Neural progenitor cell (in vitro differentiated cells): ENCODE results near the gene MAGI2. TPM values are rescaled to one million over a fixed set of nuclear protein-coding genes. Genes with fewer than 3 reads are reported as not detected.

Experiments
- DNase-seq: peaks from one replicate; pipeline ENCODE4 v3.0.0-alpha.2; 2016; ENCODE audit warnings: low spot score
- H2AFZ ChIP-seq: fragments of 200-600 bp; sonication (generic); replicated peaks from 2 replicates; pipeline ENCODE4 v1.6.1; 2016; ENCODE audit warnings: antibody characterized with exemption
- H3F3A ChIP-seq: fragments of 200-600 bp; sonication (generic); 2 replicates; pipeline ENCODE4 v1.6.1; 2016; ENCODE audit warnings: antibody characterized with exemption, low read depth
- H3K27ac ChIP-seq: fragments of 200-600 bp; sonication (generic); 2 replicates; pipeline ENCODE4 v1.5.1; 2016; ENCODE audit warnings: mild to moderate bottlenecking
- H3K27me3 ChIP-seq: fragments of 200-600 bp; sonication (generic); 2 replicates; pipeline ENCODE4 v1.6.1; 2016; ENCODE audit warnings: mild to moderate bottlenecking, moderate library complexity
- H3K36me3 ChIP-seq: fragments of 200-600 bp; sonication (generic); 2 replicates; pipeline ENCODE4 v1.5.1; 2016
- H3K4me1 ChIP-seq: fragments of 200-600 bp; sonication (generic); 2 replicates; pipeline ENCODE4 v1.6.1; 2016; ENCODE audit warnings: mixed run types
- H3K4me2 ChIP-seq: fragments of 200-600 bp; sonication (generic); 2 replicates; pipeline ENCODE4 v1.6.1; 2016
- H3K4me3 ChIP-seq: fragments of 200-600 bp; sonication (generic); 2 replicates; pipeline ENCODE4 v1.5.1; 2016
- H3K79me2 ChIP-seq: fragments of 200-600 bp; sonication (generic); 2 replicates; pipeline ENCODE4 v1.6.1; 2016; ENCODE audit warnings: low read depth
- H3K9ac ChIP-seq: fragments of 200-600 bp; sonication (generic); 2 replicates; pipeline ENCODE4 v1.6.1; 2016
- H3K9me3 ChIP-seq: fragments of 200-600 bp; sonication (generic); 2 replicates; pipeline ENCODE4 v1.5.1; 2016; ENCODE audit warnings: low read depth
- H4K20me1 ChIP-seq: fragments of 200-600 bp; sonication (generic); 2 replicates; pipeline ENCODE4 v1.6.1; 2016; ENCODE audit warnings: low read depth
- H3K27ac Mint-ChIP-seq: 3 replicates; pipeline ENCODE4 v1.8.0; 2021; ENCODE audit warnings: mixed read lengths
- H3K27me3 Mint-ChIP-seq: 2 replicates; pipeline ENCODE4 v1.8.0; 2022; ENCODE audit warnings: low read depth, mild to moderate bottlenecking, inconsistent platforms, moderate library complexity, mixed read lengths; ENCODE audit not compliant: insufficient read depth
- H3K36me3 Mint-ChIP-seq: 3 replicates; pipeline ENCODE4 v1.8.0; 2021; ENCODE audit warnings: mixed read lengths
- H3K4me1 Mint-ChIP-seq: 3 replicates; pipeline ENCODE4 v1.8.0; 2021; ENCODE audit warnings: mixed read lengths
- H3K4me3 Mint-ChIP-seq: 3 replicates; pipeline ENCODE4 v1.8.0; 2021; ENCODE audit warnings: mild to moderate bottlenecking, moderate library complexity, mixed read lengths
- H3K9me3 Mint-ChIP-seq: 3 replicates; pipeline ENCODE4 v1.8.0; 2020; ENCODE audit warnings: mixed read lengths
- EZH2 ChIP-seq: fragments of 200-600 bp; sonication (generic); IDR thresholded peaks from 2 replicates; pipeline ENCODE4 v1.6.1; 2017; ENCODE audit warnings: antibody characterized with exemption, mild to moderate bottlenecking, moderate library complexity
- EZH2phosphoT487 ChIP-seq: fragments of 200-600 bp; sonication (generic); IDR thresholded peaks from 2 replicates; pipeline ENCODE4 v1.6.1; 2017; ENCODE audit warnings: antibody characterized with exemption
- total RNA-seq: library from RNA; depleted of rRNA; stranded (reverse); fragments of >200 nt; gene quantifications from 2 replicates; pipeline ENCODE4 v1.2.3, GENCODE V29; 2015; ENCODE audit warnings: low replicate concordance
- TF ChIP-seq, protein P1 (sequence below): fragments of 200-600 bp; sonication (generic); IDR thresholded peaks from 2 replicates; pipeline ENCODE4 v1.5.1; 2017; ENCODE audit warnings: antibody characterized with exemption, mild to moderate bottlenecking

The MAGI2 gene
- total RNA-seq, 1 donor from 2014 or later, result 5.8 TPM

DNA sequence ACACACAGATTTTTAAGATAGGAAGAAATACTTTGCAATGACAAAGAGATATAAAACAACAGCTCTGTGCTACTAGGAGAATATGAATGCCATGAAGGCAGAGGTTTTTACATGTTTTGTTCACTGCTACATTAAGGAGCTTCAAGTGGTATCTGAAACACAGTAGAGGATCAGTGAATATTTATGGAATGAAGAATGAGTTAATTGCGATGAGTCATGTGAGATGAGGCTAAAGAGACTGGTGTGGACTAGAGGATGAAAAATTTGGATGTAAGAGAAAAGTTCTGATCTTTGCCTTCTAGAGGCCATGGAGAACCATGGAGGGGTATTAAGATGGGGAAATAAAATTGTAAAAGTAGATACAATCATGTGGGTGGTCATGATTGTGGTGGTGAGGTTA, 1220.7 kb downstream of the MAGI2 start:
- Mint-ChIP-seq H3K36me3 (no peaks in the 10 kb centered on the region), H3K4me1 (no peaks in the 10 kb centered on the region), H3K27ac (no peak overlapping the region), H3K9me3 (peaks cover 2% of the 10 kb centered on the region), H3K4me3 (no peak overlapping the region), H3K27me3 (no peaks in the 10 kb centered on the region)
- Histone ChIP-seq H3K9ac (no peak overlapping the region), H3K4me1 (no peaks in the 10 kb centered on the region), H3K4me3 (no peak overlapping the region), H3F3A (no peaks in the 10 kb centered on the region), H3K9me3 (no peaks in the 10 kb centered on the region), H3K36me3 (no peaks in the 10 kb centered on the region), H4K20me1 (no peaks in the 10 kb centered on the region), H3K27ac (no peak overlapping the region), H2AFZ (no peak overlapping the region), H3K27me3 (no peaks in the 10 kb centered on the region), H3K79me2 (no peaks in the 10 kb centered on the region), H3K4me2 (no peak overlapping the region)
- no peak for TF ChIP-seq EZH2
- TF ChIP-seq, protein P1, sequence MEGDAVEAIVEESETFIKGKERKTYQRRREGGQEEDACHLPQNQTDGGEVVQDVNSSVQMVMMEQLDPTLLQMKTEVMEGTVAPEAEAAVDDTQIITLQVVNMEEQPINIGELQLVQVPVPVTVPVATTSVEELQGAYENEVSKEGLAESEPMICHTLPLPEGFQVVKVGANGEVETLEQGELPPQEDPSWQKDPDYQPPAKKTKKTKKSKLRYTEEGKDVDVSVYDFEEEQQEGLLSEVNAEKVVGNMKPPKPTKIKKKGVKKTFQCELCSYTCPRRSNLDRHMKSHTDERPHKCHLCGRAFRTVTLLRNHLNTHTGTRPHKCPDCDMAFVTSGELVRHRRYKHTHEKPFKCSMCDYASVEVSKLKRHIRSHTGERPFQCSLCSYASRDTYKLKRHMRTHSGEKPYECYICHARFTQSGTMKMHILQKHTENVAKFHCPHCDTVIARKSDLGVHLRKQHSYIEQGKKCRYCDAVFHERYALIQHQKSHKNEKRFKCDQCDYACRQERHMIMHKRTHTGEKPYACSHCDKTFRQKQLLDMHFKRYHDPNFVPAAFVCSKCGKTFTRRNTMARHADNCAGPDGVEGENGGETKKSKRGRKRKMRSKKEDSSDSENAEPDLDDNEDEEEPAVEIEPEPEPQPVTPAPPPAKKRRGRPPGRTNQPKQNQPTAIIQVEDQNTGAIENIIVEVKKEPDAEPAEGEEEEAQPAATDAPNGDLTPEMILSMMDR, result no peak
- TF ChIP-seq EZH2phosphoT487, result no peak
- no peak for DNase-seq

DNA sequence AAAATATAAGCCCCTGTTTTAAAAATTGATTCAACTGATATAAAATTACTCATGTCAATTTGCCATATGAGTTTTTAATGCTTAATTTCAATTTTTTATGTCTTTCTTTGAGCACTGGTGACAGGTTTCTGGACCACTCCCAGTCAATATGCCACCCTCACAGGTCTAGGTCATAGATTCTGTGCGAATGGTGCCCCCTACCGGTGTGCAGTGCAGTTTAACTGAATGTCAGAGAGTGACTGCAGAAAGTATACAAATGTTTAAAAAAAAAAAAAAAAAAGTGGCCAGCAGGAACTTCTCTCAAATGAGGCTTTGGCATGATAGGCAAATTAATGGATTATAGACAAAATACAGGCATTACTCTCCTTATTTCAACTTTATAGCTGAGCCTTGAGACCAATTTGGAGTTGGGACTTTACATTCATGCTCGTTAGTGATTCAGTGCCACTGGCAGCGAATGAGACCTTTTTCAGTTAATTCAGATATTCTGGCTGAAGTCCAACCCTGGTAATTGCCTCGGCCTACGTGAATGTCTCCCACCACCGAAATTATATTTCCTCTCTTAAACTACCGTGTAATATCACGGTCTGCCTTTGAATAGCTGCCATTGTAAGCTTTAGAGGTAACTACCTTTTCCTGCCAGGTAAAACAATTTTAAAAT, 1227.3 kb downstream of the MAGI2 start:
- peak; percentile 81 for DNase-seq
- no peak overlapping the region for H3K27ac ChIP-seq
- no peaks in the 10 kb centered on the region for H3K36me3 ChIP-seq
- Mint-ChIP-seq H3K9me3 (no peaks in the 10 kb centered on the region), H3K4me1 (no peaks in the 10 kb centered on the region), H3K27ac (no peak overlapping the region), H3K27me3 (no peaks in the 10 kb centered on the region), H3K4me3 (no peak overlapping the region), H3K36me3 (no peaks in the 10 kb centered on the region)
- no peaks in the 10 kb centered on the region for H4K20me1 ChIP-seq
- H3K9me3 ChIP-seq, result no peaks in the 10 kb centered on the region
- no peaks in the 10 kb centered on the region for H3F3A ChIP-seq
- H3K4me2 ChIP-seq, result no peak overlapping the region
- no peak overlapping the region for H3K9ac ChIP-seq
- no peak overlapping the region for H3K4me3 ChIP-seq
- H2AFZ ChIP-seq, result no peak overlapping the region
- no peaks in the 10 kb centered on the region for H3K27me3 ChIP-seq
- no peaks in the 10 kb centered on the region for H3K4me1 ChIP-seq
- TF ChIP-seq, protein P1, result peak; percentile 76
- no peak for TF ChIP-seq EZH2phosphoT487
- no peaks in the 10 kb centered on the region for H3K79me2 ChIP-seq

- no peaks in the 10 kb centered on the region for H3K4me1 Mint-ChIP-seq
- no peaks in the 10 kb centered on the region for H4K20me1 ChIP-seq
- H3K9me3 Mint-ChIP-seq, result no peaks in the 10 kb centered on the region
- no peaks in the 10 kb centered on the region for H3K36me3 Mint-ChIP-seq
- no peak overlapping the region for H3K4me2 ChIP-seq
- H3K27ac ChIP-seq, result no peak overlapping the region
- no peaks in the 10 kb centered on the region for H3K36me3 ChIP-seq
- TF ChIP-seq, protein P1, result no peak
- H3K4me3 ChIP-seq, result no peak overlapping the region
- H3K79me2 ChIP-seq, result no peaks in the 10 kb centered on the region
- H3K4me3 Mint-ChIP-seq, result no peak overlapping the region
- no peaks in the 10 kb centered on the region for H3K27me3 ChIP-seq
- H3K9me3 ChIP-seq, result no peaks in the 10 kb centered on the region
- H3K27ac Mint-ChIP-seq, result no peak overlapping the region
- no peaks in the 10 kb centered on the region for H3K27me3 Mint-ChIP-seq
- H2AFZ ChIP-seq, result no peak overlapping the region
- DNase-seq, result no peak
- no peaks in the 10 kb centered on the region for H3F3A ChIP-seq
- H3K4me1 ChIP-seq, result no peaks in the 10 kb centered on the region
- H3K9ac ChIP-seq, result no peak overlapping the region
Observed at GRCh38 chr7:78225534-78225933, 1227.9 kb downstream of the MAGI2 start.
